Stimulated activated CD4-positive, alpha-beta T cell treated with anti-CD3 and anti-CD28 coated beads, Interleukin-1b, Interleukin-23, amount 100 ng/mL, for 48 hours (primary cell): ENCODE data around the gene WLS.
"Not testable (repeated sequence)": the region's sequence is repeated elsewhere in the genome, so short reads cannot be mapped to it uniquely, and the experiment has no call there.

Source experiments
- DNase-seq: peaks from one replicate; pipeline ENCODE4 v3.0.0-alpha.2; 2020

The WLS gene

DNA sequence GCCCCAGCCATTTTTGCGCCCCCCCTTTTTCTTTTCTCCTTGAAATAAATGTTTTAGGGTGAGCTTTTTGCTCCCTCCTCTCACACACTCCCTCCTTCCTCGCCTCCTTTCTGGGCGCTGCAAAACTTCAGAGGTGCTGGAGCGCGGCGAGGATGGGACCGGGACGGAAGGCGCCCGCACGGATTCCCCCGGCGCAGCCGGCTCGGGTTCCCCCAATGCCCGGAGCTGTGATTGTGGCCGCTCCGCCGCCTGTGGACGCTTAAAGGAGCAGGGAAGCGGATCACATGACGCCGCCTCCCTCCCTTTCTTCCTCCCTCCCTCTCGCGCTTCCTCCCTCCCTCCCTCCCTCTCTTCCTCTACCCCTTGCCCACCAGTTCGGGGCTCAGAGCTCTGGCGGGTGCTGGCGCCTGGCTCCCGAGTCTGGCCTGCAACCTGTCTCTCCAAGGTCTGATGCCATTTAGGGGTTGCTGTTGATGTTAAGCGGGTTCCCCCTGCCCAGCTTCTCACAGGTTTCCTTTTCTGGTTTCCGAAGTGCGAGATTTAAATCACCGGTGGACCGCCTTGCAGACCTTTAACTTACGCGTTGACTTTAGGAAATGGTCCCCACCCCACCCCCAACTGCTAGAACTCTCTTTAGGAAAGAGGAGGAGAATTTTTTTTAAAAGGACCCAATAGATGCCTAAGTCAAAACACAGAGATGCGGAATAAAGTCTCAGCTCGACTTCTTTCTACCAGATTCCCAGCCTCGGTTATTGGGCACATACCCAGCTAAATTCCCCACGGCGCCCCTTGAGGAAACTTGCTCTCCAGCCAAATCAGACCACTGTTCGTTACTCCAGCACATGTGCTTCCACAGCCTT lies at the start of gene WLS:
TSS of gene WLS (minus strand) at position 235 of the 860 bp plus-strand sequence. CDS start at position 11, 224 bp downstream.
- DNase-seq: no peak

DNA sequence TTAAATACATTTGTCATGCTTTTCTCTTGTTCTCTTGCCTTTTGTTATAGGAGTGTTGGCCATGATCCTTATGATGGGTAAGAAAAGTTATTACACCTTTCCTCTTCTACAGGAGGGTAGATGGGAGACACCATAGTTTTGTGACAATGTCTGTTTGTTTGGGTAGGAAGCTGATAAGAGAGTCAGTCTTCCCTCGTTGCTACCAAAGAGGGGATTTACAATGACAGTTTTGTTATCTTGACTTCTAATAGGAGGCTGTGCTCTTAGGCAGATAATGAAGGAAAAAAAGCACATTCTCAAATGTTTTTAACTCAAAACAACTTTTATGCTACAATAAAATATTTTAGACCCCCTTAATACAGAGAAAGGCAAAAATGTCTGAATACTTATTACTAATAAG lies 48.0 kb upstream of the WLS start:
- DNase-seq: no peak

DNA sequence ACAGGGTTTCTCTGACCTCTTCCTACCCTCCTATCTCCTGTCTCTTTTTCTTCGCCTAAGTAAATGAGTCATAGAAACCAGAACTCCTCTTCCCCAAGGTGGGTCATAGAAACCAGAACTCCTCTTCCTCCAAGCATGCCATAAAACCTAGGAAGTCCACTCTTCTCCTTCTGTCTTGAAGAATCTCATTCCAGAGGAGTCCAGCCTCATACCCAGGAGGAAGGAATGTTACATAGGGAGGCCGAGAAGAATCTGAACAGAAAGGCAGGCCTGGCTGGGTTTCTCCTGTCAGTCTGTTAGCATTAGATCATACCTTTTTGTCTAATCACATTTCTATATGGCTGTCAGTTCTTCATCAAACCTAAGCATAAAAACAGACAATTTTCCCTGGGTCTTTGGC lies 47.5 kb upstream of the WLS start:
- no peak for DNase-seq

DNA sequence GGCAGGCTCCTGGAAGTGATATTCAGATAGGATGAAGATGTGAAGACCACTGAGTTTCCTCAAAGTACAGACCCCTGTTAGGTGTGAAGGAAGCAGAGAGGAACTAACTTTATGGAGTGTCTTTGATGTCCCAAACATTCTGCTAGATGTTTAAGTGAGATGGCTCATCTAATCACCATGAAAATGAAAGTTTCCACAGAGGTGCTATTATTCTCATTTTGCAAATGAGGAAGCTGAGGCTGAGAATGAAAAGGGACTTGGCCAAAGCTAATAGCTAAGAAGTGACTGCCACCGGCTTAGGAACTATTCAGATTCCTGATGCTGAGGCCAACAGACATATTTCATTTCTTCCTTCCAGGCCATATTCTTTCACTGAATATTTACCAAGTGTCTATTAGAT lies 45.9 kb upstream of the WLS start:
- no peak for DNase-seq

DNA sequence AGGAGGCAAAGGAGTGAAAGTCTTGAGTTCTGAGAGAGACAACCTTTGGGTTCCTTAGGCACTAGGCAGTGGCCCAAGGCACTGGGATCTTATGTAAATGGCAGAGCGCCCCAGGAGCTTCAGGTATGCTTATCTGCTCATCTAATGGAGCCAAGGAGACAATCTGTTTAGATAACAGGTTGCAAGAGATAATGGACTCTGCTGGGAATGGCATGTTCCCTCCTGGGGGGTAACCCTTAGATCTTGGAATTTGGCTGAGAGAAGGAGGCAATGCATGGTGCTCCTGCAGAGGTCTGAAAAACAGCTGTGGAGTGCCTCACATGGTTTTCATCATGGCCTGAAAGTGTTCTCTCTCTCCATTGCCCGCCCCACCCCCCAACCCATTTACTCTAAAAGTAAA lies 44.1 kb upstream of the WLS start:
- DNase-seq: no peak

DNA sequence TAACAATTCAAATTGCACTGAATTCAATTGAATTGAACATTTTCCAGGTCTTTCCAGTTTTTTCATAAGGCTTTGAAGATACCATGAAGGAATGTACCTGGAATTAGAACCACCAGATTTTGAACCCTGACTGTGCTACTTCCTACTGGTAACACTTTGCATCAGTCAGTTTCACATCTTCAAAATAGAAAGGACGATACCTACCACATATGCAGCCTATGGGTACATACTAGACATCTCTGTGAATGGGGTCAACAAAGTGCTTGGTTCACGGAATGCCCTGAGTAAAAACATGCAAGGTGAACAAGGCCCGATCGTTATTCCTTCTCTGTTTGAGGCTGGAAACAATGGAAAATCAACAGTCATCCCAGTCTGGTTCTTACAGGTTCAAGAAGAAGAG lies 41.2 kb upstream of the WLS start:
- no peak for DNase-seq

DNA sequence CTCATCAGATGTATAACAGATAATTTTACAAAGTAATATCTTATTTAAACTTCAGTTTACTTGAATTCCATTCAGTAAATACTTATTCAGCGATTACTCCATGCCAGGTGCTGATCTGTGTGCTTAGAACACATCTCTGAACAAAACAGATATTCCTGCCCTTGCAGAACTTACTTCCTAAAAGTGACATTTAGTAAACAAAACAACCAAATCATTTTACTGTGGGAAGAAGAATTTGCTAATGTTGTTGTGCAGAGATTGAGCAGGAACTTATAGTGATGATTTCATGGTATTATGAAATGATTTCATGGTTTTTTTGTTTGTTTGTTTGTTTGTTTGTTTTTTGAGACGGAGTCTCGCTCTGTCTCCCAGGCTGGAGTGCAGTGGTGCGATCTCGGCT lies 39.3 kb upstream of the WLS start:
- DNase-seq: no peak

DNA sequence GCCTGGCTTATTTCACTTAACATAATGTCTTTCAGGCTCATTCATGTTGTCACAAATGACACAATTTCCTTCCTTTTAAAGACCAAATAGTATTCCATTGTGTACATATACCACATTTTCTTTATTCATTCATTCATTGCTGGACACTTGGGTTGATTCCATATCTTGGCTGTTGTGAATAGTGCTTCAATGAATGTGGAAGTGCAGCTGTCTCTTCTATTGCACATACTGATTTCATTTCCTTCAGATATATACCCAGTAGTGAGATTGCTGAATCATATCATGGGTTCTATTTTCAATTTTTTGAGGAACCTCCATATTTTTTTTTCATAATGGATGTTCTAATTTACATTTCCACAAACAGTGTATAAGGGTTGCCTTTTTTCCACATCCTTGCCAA lies 38.6 kb upstream of the WLS start:
- DNase-seq: no peak

DNA sequence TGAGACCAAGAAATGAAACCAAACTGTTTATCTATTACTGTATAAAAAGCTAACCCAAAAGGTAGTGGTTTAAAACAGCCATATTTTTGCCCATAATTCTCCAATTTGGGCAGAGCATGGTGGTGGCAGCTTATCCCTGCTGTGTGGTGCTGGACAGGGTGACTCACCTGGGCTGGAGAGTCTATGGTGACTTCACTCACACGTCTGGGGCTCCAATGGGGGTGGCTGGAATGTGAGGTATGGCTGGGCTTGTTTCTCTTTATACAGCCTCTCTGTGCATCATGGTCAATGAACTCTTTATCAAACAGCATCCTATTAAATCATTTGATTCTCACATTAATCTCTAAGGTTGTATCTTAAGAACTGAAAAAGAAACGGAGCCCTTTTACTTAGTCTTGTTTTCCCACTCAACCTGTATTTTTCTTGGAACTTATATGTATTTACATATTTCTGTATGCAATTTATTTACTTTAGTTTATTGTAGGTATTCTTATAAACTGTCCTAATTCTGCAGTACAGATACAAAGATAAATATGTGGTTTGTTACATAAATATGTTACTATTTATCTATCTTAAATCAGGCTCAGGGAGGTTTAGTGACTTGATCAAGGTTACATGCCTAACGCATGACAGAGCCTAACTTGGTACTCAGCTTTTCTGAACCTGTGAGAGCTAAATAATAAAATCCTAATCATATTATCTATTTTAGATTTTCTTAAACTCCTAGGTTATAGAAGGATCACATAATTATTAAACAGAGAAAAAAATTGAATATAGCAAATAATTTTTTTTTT lies 37.5 kb upstream of the WLS start:
- no peak for DNase-seq

DNA sequence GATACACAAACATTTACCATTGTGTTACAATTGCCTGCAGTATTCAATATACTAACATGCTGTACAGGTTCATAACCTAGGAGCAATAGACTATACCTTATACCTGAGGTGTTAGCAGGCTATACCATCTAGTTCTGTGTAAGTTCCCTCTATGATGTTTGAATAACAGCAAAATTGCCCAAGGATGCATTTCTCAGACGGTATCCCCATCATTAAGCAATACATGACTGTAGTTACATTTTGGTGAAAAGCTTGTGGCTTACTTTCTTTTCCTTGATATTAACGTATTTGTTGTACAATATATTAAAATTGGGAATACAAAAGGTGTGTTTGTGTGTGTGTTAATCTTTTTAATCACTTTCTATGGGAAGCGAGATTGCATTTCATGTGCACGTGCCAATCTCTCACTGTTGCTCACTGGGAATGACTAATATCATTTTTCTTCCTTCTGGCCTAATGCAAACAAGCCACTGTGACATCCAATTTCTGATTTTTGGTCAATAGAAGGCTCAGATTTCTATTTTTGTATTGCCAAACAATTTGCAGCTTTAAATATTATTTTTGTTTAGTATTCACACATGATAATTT lies 36.7 kb upstream of the WLS start:
- no peak for DNase-seq

DNA sequence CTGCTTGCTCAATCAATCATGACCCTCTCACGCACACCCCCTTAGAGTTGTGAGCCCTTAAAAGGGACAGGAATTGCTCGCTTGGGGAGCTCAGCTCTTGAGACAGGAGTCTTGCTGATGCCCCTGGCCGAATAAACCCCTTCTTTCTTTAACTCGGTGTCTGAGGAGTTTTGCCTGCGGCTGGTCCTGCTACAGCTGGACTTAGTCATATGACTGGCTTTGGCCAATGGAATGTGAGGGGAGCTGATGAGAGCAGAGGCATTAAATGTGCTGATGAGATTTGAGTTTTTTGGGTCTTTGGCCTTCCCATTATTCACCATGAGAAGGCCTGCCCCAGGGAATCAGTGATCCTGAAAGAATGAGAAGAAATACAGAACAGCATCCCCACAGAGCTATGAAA lies 24.5 kb upstream of the WLS start:
- DNase-seq: not testable (repeated sequence)

DNA sequence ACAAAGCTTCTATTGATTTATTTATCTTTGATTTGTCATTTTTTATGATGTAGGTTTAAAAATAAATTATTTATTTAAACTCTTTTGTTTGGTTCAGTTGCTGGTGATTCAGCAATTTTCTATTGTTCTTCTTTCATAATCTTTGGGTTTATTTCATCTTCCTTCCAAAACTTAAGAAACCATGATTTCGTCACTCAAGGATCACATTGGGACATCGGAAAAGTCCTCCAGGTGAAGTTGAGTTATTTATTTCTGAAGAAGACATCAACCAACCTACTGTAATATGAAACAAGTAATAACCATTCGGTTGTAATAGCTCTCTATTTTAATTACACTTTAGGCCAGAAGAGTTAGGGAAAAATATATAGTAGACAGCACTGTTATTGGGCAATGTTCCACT lies 23.0 kb upstream of the WLS start:
- no peak for DNase-seq

DNA sequence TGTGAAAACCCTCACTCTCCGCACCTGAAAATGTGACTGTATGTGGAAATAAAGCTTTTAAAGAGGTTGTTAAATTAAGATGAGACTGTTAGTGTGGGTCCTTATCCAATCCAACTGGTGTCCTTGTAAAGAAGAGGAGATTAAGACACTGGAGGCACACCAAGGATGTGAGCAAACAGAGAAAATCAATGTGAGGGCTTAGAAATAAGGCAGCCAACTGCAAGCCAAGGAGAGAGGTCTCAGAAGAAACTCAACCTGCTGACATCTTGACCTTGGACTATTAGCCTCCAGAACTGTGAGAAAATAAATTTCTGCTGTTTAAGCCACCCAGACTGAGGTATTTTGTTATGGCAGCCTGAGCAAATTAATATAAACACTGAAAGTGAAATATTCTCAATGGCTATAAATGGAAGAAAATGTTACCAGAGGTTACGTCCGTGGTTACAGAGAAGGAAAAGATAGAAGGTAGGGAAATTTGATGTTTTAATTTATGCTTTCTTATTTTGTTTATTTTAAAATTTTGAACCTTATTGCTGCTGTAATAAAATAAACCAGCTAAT lies 22.4 kb upstream of the WLS start:
- no peak for DNase-seq

DNA sequence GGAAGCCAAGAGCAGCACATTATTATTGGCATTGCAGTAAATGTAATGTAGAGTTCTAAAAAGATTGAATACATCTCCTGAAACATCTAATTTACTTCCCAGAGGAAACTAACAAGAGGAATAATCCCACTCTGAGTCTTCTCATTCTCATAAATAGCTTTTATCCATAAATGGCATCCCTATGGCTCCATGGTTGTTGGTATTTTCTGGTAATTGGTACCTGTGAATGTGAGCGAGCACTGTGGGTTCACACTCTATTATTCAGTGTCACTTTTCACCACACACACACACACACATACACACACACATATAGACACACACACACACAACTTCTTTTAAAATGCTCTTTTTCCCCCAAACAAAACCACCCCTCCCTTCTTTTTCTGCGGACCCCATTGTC lies 4.7 kb upstream of the WLS start:
- DNase-seq: no peak

DNA sequence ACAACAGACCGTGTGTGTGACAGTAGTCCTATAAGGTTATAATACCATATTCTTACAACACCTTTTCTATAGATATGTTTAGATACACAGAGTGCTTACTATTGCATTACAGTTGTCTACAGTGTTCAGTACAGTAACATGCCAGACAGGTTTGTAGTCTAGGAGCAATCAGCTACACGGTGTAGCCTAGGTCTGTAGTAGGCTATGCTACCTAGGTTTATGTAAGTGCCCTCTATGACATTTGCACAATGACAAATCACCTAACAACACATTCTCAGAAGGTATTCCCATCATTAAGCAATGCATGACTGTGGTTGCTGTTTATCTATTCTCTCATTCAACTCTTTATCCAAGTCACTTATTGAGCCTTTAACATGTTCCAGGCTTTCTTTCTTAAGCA lies 1.8 kb upstream of the WLS start:
- no peak for DNase-seq

DNA sequence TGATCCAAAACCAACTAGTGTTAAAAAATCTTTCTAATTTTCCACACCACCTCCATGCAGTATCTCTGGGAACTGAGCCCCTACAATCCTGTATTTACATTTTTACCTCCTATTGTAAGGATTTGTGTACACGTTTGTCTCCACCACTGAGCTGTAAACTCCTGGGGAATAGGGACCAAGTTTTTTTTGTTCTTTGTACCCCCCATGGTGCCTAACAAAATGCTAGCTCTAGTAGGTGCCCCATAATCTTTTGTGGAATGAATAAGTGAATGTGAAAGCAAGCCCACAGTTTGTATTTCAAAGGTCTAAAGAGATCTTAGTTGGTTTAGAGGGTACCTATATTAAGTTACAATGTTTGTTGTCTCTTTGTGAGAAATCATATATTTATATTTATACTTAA lies 879 bp upstream of the WLS start:
- DNase-seq: no peak

DNA sequence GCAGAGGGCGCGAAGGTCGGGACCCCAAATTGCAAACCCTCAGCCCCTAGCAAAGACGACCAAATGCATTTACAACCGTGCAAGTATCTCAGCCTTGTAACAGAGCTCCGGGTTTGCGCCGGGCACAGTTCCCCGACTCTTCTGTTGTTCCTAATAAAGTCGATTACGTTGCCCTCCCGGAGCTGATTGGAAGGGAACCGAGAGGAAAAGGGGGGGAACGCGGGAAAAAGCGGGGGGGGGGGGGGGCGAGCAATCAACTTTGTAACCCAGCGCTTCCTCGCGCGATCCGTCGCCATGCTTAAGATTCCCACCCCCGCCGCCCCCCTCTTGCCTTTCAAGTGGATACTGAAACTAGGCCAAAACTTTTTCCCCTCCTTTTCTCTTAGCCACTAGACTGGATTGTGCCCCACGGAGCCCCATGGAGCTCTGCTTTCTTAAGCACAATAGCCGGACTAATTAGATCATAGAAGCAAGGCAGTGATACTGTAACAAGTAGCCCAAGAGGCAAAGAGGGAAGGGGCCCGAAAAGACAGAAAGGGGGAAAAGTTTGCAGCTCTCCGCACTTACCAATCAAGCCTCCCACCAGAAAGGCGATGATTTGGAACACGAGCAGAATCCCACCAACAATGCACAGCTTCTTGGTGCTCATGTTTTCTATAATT lies 565 bp downstream of the WLS start:
- no peak for DNase-seq

DNA sequence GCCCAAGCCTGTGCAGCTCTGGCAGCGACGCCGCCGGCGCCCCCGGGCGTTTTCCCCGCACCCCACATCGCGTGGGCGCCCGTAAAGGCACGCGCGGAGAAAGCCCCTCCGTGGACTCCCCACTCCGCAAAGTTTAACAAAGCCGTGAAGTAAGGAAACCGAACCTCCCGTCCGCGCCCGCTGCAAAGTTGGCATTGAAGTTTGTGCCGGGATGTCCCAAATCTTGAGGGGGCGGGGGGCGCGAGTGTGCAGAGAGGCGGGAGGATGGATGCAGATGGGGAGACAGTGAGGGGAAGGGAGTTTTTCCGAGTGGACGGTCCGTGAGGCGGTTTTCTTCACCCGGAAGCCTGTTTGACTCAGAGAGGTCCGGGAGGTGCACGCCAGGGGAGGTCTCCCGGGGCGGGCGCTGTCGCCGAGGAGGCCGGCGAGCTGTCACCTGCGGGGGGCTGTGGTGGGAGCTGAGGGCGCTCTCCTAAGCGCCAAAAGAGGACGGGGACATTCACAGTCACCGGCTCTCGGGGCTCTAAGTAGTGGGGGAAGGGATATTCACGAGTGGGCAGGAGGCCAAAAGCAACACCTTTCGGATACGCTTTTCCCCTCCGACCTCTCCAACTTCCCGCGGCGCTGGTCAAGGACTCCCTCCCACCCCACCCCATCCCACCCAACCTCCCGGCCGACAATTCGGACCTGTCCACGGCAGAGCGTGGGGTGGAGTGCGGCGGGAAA lies 1.3 kb downstream of the WLS start:
- no peak for DNase-seq

DNA sequence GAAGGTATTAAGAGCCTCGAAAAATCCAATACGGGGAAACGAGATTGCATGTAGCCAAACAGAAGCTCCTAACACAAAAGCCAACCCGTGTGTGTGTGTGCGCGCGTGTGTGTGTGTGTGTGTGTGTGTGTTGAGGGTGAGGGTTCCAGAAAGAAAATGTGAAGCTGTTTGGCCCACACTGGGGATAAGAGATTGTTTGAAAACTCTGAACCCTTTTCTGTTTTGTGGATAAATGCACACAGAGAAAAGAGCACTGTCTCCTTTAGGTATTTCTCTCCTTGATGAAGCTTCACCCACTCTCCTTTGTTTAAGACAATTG lies 1.9 kb downstream of the WLS start:
- DNase-seq: no peak

DNA sequence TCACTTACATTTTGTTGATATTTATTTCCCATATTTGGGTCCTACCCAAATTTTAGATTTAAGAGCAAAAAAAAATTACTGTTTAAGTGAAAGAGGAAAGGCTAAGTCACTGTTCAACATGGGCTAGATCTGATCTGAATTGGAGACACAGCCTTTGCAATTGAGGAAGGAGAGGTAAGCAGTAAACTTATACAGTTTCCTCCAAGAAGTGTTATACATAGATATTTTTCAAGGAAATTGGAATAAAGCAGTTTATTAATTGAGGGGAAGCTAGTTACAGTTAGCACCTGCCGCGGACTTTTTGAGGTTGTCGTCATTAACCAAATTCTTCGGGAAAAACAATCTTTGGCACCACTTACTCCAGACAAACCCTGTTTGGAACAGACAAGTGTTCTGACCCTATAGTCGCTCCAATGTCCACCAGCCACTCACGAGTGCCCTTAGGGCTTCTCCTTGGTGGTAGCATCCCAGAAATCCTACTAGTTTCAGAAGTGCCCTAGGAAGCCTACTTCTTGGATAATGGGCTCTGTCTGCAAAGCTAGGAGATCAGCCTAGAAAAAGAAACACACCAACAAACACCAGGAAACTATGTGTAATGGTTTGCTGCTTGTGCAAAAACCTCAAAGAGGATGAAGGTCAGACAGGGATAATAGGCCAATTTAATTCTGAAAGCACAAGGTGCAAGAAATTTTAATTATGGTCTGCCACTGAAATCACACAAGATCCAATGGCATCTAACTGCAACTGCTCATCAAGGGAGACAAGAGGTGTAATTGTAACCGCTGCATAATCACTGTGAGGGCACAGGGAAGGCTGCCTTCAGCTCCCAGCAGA lies 2.5 kb downstream of the WLS start:
- DNase-seq: no peak

DNA sequence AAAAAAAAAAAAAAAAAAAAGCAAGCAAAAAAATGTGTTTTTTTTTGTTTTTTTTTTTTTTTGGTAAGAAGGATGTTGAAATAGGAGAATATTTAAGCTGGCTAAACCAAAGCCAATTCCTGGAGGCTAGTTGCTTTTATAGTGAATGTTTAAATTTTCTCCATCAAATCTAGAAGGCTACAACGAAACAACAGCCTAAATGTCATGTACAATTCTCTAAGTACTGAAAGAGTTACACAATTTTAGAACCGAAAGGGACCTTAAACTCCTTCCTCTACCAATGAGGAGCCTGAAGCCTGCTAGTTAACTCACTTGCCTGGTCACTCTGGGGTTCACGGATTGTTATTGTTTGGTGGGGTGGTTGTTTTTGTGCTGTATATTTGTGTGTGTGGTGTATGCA lies 3.5 kb downstream of the WLS start:
- no peak for DNase-seq

DNA sequence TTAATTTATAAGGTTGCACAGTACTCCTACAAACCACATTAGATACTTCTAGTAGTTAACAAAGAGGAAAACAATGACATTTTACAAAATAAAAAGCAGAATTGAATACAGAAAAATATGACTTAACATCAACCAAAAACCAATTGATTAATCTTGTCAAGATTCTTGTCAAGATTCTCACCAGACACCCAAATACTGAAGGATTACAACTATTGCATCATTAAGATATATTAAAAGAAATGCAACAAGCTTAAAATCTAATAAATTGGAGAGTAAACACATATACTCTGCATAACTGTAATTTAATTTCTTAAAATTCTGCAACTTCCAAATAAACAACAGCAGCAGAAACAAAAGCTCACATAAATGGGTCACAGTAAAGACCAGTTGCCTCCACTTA lies 4.7 kb downstream of the WLS start:
- no peak for DNase-seq
